Stomach (tissue), 9 donors: ENCODE data around the gene DCANP1. TPM values are rescaled to one million over a fixed set of nuclear protein-coding genes. Genes with fewer than 3 reads are reported as not detected.

ENCODE experiments used
- DNase-seq, 2 donors: peaks; one replicate each; pipeline versions ENCODE4 v3.0.0 to v3.0.0-alpha.2; 2013 to 2019
- H3K27ac ChIP-seq, 5 donors: fragments of 200-600 bp in 4 of 5; sonication (generic) in 4 of 5; one replicate each; pipeline ENCODE4 v1.5.1; 2013 to 2019; ENCODE audit warnings: mild to moderate bottlenecking in 1 of 5, moderate library complexity in 1 of 5
- H3K27me3 ChIP-seq, 3 donors: fragments of 200-600 bp; sonication (generic); one replicate each; pipeline ENCODE4 v1.5.1; 2017 to 2019; ENCODE audit warnings: mixed run types in 1 of 3
- H3K36me3 ChIP-seq, 4 donors: fragments of 200-600 bp; sonication (generic); 1 replicate in 3 of 4; 2 replicates in 1 of 4; pipeline ENCODE4 v1.5.1; 2016 to 2019
- H3K4me1 ChIP-seq, 4 donors: fragments of 200-600 bp; sonication (generic); one replicate each; pipeline ENCODE4 v1.5.1; 2016 to 2019
- H3K4me3 ChIP-seq, 4 donors: fragments of 200-600 bp; sonication (generic) in 3 of 4; one replicate each; pipeline ENCODE4 v1.5.1; 2016 to 2019; ENCODE audit warnings: mild to moderate bottlenecking in 1 of 4
- H3K9me3 ChIP-seq, 4 donors: fragments of 200-600 bp; sonication (generic); one replicate each; pipeline ENCODE4 v1.5.1; 2016 to 2019
- EP300 ChIP-seq: sonication (generic); formaldehyde crosslinking; IDR thresholded peaks from one replicate; pipeline ENCODE4 v1.6.1; 2017; ENCODE audit warnings: antibody characterized with exemption
- POLR2A ChIP-seq, 4 donors: fragments of 450-650 bp; IDR thresholded peaks; one replicate each; pipeline ENCODE4 v1.6.1; 2016; ENCODE audit warnings: antibody characterized with exemption in 4 of 4, control low read depth in 2 of 4, mild to moderate bottlenecking in 1 of 4, moderate library complexity in 1 of 4
- POLR2AphosphoS5 ChIP-seq, 3 donors: sonication (generic); formaldehyde crosslinking; IDR thresholded peaks; one replicate each; pipeline ENCODE4 v1.6.1; 2016; ENCODE audit warnings: antibody characterized with exemption in 3 of 3
- WGBS, 5 donors: extraction: QIAGEN DNeasy Blood & Tissue Kit in 3 of 5; methylation state at CpG; one replicate each; pipeline versions ENCODE4 v1.1.5 to v1.1.7; 2013 to 2018; 5-methylcytosine and 5-hydroxymethylcytosine counted together
- intact Hi-C: fragments of 100-400 bp; cut with DNase I; formaldehyde crosslinking; loops from one replicate; pipeline ENCODE4 v1.15.1; 2023; ENCODE audit warnings: low total_unique reads
- polyA plus RNA-seq, 3 donors: library from polyadenylated mRNA; stranded (reverse); fragments of 200-250 nt; gene quantifications; one replicate each; pipeline ENCODE4 v1.2.3, GENCODE V29; 2013
- total RNA-seq, 5 donors: library from RNA; depleted of rRNA; stranded (reverse); fragments of >200 nt; gene quantifications; one replicate each; pipeline versions ENCODE4 v1.1.0 to v1.2.3, GENCODE V29; 2014 to 2016
- TF ChIP-seq, protein P1 (sequence below), 7 experiments: fragments of 450-650 bp in 4 of 7; fragments of 200-600 bp in 3 of 7; sonication (generic) in 3 of 7; IDR thresholded peaks; one replicate each; pipeline ENCODE4 v1.5.1; 2016 to 2019; ENCODE audit warnings: antibody characterized with exemption in 7 of 7, control low read depth in 2 of 7, mild to moderate bottlenecking in 1 of 7
- donor health status: healthy with polysubstance abuse.
- donor health status: Bipolar disorder and iron deficiency.
- donor health status: healthy.

The DCANP1 gene
- total and polyA plus RNA-seq, 8 donors: 0.55 TPM; not detected in 7

DNA sequence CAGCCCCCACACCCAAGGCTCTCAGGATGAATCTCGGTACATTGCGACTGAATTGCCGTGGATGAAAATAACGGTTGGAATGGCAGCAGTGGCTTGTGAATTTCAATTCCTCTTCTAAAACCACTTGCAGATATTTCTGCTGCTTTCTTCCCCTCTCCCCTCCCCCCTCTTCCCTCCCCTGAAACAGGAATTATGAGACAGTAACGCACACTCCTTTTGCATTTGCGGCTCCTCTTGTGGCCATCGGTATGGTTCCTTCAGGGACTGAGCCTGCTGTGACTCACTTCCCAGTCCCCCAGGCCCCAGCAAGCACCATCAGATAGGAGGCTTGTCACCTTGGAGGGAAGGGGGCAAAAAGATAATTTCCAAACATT, 9.7 kb downstream of the DCANP1 start:
- peak overlapping the region in 2 of 5 donors; percentile 43 to 65 for H3K27ac ChIP-seq
- DNase-seq: peak in 1 of 2 donors; percentile 35
- no peaks in the 10 kb centered on the region for H3K9me3 ChIP-seq
- no peaks in the 10 kb centered on the region for H3K36me3 ChIP-seq
- H3K4me1 ChIP-seq: peaks cover 9 to 38% (median 23%) of the 10 kb centered on the region in 4 donors
- no peak overlapping the region for H3K4me3 ChIP-seq
- WGBS, 5 donors: 72 to 84% (median 79%) methylated on average over 7 of the region's 7 CpGs
- no peaks in the 10 kb centered on the region for H3K27me3 ChIP-seq
- intact Hi-C loops: no loop called here
- TF ChIP-seq, protein P1, sequence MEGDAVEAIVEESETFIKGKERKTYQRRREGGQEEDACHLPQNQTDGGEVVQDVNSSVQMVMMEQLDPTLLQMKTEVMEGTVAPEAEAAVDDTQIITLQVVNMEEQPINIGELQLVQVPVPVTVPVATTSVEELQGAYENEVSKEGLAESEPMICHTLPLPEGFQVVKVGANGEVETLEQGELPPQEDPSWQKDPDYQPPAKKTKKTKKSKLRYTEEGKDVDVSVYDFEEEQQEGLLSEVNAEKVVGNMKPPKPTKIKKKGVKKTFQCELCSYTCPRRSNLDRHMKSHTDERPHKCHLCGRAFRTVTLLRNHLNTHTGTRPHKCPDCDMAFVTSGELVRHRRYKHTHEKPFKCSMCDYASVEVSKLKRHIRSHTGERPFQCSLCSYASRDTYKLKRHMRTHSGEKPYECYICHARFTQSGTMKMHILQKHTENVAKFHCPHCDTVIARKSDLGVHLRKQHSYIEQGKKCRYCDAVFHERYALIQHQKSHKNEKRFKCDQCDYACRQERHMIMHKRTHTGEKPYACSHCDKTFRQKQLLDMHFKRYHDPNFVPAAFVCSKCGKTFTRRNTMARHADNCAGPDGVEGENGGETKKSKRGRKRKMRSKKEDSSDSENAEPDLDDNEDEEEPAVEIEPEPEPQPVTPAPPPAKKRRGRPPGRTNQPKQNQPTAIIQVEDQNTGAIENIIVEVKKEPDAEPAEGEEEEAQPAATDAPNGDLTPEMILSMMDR (IDR thresholded peaks at IDR 0.05): no peak
- TF ChIP-seq POLR2A (IDR thresholded peaks at IDR 0.05) (no peak), EP300 (no peak), POLR2AphosphoS5 (IDR thresholded peaks at IDR 0.05) (no peak)

DNA sequence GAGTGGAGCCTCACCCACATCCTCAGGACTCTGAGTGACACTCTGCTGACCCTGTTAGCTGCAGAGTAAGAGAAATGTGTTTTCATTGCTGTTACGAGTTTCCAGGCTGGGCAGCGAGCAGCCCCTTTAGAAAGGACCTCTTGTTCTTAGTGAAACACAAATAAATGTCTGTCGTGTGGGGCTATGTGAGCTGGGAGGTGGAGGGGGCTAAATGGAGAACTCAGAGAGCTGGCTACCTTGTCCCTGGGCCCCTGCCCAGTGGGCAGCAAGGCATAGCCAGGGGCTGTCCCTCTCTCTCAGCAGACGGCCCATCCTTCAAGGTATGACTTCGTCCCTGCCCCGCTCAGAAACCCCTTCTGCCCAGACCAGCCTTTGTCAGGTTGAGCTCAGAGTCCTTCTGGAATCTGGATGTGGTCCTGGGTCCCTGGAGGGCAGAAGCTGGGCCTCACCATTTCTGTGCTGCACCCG, 10.2 kb downstream of the DCANP1 start:
- 59 to 80% (median 74%) methylated on average over 6 to 7 of the region's 7 CpGs for WGBS, 5 donors
- DNase-seq: no peak
- no peaks in the 10 kb centered on the region for H3K27me3 ChIP-seq
- intact Hi-C loops: no loop called here
- no peak for TF ChIP-seq POLR2AphosphoS5 (IDR thresholded peaks at IDR 0.05)
- TF ChIP-seq, protein P1 (IDR thresholded peaks at IDR 0.05): no peak
- no peak for TF ChIP-seq POLR2A (IDR thresholded peaks at IDR 0.05)
- TF ChIP-seq EP300: no peak
- no peaks in the 10 kb centered on the region for H3K36me3 ChIP-seq
- H3K4me3 ChIP-seq: no peak overlapping the region
- no peak overlapping the region for H3K27ac ChIP-seq
- no peaks in the 10 kb centered on the region for H3K9me3 ChIP-seq
- peaks cover 9 to 38% (median 23%) of the 10 kb centered on the region in 4 donors for H3K4me1 ChIP-seq

DNA sequence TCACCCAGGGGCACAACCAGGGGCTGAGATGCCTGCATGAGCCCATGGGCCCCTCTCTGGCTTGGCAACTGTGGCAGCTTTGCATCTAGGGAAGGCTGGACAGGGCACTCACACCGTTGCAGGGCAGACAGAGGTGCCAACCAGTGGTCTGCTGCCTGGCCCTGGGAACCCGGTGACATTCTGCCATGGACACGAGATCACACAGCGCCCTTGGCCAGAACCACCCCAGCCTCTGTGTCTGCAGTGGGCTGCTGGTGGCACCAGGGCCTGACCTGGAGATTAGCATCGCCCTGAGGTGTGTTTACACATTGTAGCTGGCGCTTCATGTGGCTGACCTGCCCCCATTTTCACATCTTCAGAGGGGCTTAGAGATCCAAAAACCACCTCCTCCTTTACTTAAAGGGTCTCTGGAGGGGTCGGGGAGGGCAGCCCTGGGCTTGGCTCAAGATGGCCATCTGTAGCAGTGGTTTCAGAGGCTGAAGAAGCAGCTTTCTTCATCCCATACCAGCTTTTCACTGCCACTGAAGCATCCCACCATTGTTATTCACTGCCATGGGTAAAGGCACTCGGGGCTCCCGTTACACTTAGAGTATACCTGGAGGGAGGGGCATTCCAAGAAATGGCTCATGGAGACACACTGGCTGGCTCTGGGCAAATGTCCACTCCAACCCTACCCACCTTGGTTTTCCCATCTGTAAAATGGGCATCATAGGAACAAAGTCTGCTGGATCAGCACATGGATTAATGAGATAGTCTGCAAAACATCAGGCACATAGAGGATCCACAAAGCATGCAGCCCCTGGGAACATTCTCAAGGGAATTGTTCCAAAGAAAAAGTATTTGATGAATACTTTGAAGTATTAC, 11.4 kb downstream of the DCANP1 start:
- WGBS, 5 donors: 70 to 85% (median 74%) methylated on average over 7 to 9 of the region's 9 CpGs
- no peaks in the 10 kb centered on the region for H3K27me3 ChIP-seq
- H3K27ac ChIP-seq: no peak overlapping the region
- H3K4me3 ChIP-seq: no peak overlapping the region
- no peaks in the 10 kb centered on the region for H3K36me3 ChIP-seq
- DNase-seq: peak in 1 of 2 donors; percentile 2
- intact Hi-C loops: no loop called here
- H3K4me1 ChIP-seq: peaks cover 9 to 38% (median 18%) of the 10 kb centered on the region in 4 donors
- TF ChIP-seq, protein P1 (IDR thresholded peaks at IDR 0.05): no peak
- no peak for TF ChIP-seq POLR2A (IDR thresholded peaks at IDR 0.05)
- TF ChIP-seq EP300: no peak
- TF ChIP-seq POLR2AphosphoS5 (IDR thresholded peaks at IDR 0.05): no peak
- H3K9me3 ChIP-seq: no peaks in the 10 kb centered on the region

DNA sequence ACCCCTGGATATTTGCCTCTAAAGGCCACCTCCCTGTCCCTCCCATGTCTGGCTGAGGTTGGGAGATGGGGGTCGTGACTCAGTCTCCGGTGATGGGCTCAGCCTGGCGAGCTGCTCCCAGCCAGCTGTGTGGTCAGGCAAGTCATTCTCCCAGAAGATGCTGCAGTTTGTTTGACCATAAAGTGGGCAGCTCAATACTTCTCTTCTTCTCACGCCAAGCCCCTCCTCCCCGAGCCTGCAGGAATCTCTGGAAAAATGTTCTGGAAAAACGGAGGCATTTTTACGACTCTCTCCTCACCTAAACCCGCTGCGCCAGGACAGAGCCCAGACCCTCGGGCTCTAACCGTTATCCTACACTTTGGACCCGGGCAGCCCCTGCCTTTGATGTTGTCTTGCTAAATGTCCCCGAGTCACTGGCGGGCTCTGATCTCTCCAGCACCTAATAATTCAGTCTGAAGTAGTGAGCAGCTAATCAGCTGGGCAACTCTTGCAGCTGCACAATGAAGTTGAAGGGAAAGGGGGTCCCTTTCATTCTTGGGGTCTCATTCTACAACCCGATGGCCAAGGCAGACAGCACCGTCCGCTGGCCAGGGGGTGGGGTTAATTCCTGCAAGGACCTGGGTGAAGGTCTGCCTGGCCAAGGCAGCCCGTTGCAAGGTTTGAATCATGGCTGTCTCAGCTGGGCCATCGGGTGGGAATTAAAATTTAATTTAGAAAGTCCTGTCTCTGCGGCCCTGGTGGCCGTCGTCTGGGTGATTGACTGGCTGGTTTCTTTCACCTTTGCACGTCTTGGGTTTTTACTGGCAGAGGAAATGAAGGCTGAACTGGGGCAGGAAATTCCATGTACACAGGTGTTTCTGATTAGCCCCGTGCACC, 12.3 kb downstream of the DCANP1 start:
- no peaks in the 10 kb centered on the region for H3K36me3 ChIP-seq
- DNase-seq: no peak
- H3K4me1 ChIP-seq: peaks cover 9 to 38% (median 18%) of the 10 kb centered on the region in 4 donors
- H3K9me3 ChIP-seq: no peaks in the 10 kb centered on the region
- intact Hi-C loops: no loop called here
- no peak overlapping the region for H3K4me3 ChIP-seq
- no peak overlapping the region for H3K27ac ChIP-seq
- WGBS, 5 donors: 68 to 77% (median 74%) methylated on average over 24 of the region's 24 CpGs
- TF ChIP-seq, protein P1 (IDR thresholded peaks at IDR 0.05): no peak
- TF ChIP-seq EP300 (no peak), POLR2A (IDR thresholded peaks at IDR 0.05) (no peak), POLR2AphosphoS5 (IDR thresholded peaks at IDR 0.05) (no peak)
- no peaks in the 10 kb centered on the region for H3K27me3 ChIP-seq
